Adrenal gland (tissue), 12 donors: ENCODE results near the gene WNT3A. TPM values are rescaled to one million over a fixed set of nuclear protein-coding genes. Genes with fewer than 3 reads are reported as not detected.

ENCODE experiments used
- DNase-seq, 7 donors: peaks; one replicate each; pipeline ENCODE4 v3.0.0-alpha.2; 2019 to 2020
- H3K27ac ChIP-seq, 5 donors: fragments of 200-600 bp; sonication (generic) in 4 of 5; 1 replicate in 3 of 5; 2 replicates in 2 of 5; pipeline versions ENCODE4 v1.5.1 to v1.8.0; 2016 to 2020; ENCODE audit warnings: mild to moderate bottlenecking in 1 of 5
- H3K27me3 ChIP-seq: fragments of 200-600 bp; 2 replicates; pipeline ENCODE4 v1.8.0; 2021
- H3K36me3 ChIP-seq, 2 donors: fragments of 200-600 bp; replicated peaks in 1 of 2; 1 replicate in 1 of 2; 2 replicates in 1 of 2; pipeline versions ENCODE4 v1.5.1 to v1.8.0; 2018 to 2022
- H3K4me1 ChIP-seq, 2 donors: fragments of 200-600 bp; replicated peaks in 1 of 2; 1 replicate in 1 of 2; 2 replicates in 1 of 2; pipeline versions ENCODE4 v1.5.1 to v1.8.0; 2018 to 2021
- H3K4me3 ChIP-seq, 4 donors: fragments of 200-600 bp; sonication (generic) in 3 of 4; one replicate each; pipeline ENCODE4 v1.5.1; 2016 to 2018
- H3K9me3 ChIP-seq, 3 donors: fragments of 200-600 bp; sonication (generic) in 1 of 3; replicated peaks in 1 of 3; 1 replicate in 2 of 3; 2 replicates in 1 of 3; pipeline versions ENCODE4 v1.5.1 to v1.8.0; 2016 to 2021
- CTCF ChIP-seq, 6 experiments: fragments of 450-650 bp in 4 of 6; fragments of 200-600 bp in 2 of 6; sonication (generic) in 1 of 6; IDR thresholded peaks; 1 replicate in 5 of 6; 2 replicates in 1 of 6; pipeline versions ENCODE4 v1.5.1 to v1.8.0; 2016 to 2021; ENCODE audit warnings: antibody characterized with exemption in 6 of 6, mild to moderate bottlenecking in 2 of 6, moderate library complexity in 1 of 6
- POLR2A ChIP-seq, 2 donors: fragments of 450-650 bp; IDR thresholded peaks; one replicate each; pipeline ENCODE4 v1.6.1; 2017; ENCODE audit warnings: antibody characterized with exemption in 2 of 2, mild to moderate bottlenecking in 2 of 2, moderate library complexity in 1 of 2
- WGBS, 4 donors: extraction: QIAGEN DNeasy Blood & Tissue Kit in 2 of 4; methylation state at CpG; one replicate each; pipeline versions ENCODE4 v1.1.5 to v1.1.7; 2013 to 2017; 5-methylcytosine and 5-hydroxymethylcytosine counted together
- intact Hi-C, 2 donors: fragments of 100-400 bp; cut with DNase I; formaldehyde crosslinking; loops; one replicate each; pipeline versions ENCODE4 v1.14.1 to v1.15.0; 2022 to 2023
- polyA plus RNA-seq, 3 donors: library from polyadenylated mRNA; stranded (reverse); fragments of 200-250 nt in 2 of 3; fragments of 350-450 nt in 1 of 3; fragmentation: Illumina TruSeq in 1 of 3; extraction: RNeasy Lipid Tissue Mini Kit (QIAGEN cat#74804) in 1 of 3; gene quantifications; one replicate each; pipeline ENCODE4 v1.2.3, GENCODE V29; 2013 to 2014
- total RNA-seq, 9 donors: library from RNA; depleted of rRNA in 4 of 9; stranded (reverse); fragments of >200 nt in 4 of 9; fragments of 120-200 nt in 1 of 9; fragmentation: NEBNext Ultra II Directional in 1 of 9; extraction: Animal tissue kit (Norgen Biotek cat#: 25700) in 1 of 9; gene quantifications; one replicate each; pipeline versions ENCODE4 v1.1.0 to v1.2.4, GENCODE V29; 2013 to 2023
- donor health status: healthy with polysubstance abuse.
- donor health status: Bipolar disorder and iron deficiency.
- donor health status: DM: yes; HTN: yes; CAD: no.
- donor health status: DM: no; HTN: no; CAD: no.
- donor health status: DM: no; HTN: no; CAD: no.
- donor health status: DM: yes; HTN: yes; CAD: no.

WNT3A gene
- total and polyA plus RNA-seq, 12 donors = not detected

- DNase-seq = peak in 2 of 7 donors; percentile 2 to 3
- TF ChIP-seq POLR2A (IDR thresholded peaks at IDR 0.05) = no peak
- no peak for TF ChIP-seq CTCF (IDR thresholded peaks at IDR 0.05)
- H3K27me3 ChIP-seq = no peaks in the 10 kb centered on the region
- WGBS, 4 donors = 84 to 88% (median 86%) methylated on average over 14 to 28 of the region's 28 CpGs
- no peaks in the 10 kb centered on the region for H3K36me3 ChIP-seq
- intact Hi-C loops = no loop called here
- no peak overlapping the region for H3K4me3 ChIP-seq
- no peaks in the 10 kb centered on the region for H3K4me1 ChIP-seq
- no peak overlapping the region for H3K27ac ChIP-seq
- no peaks in the 10 kb centered on the region for H3K9me3 ChIP-seq
Measured at GRCh38 chr1:228022571-228023293, 15.9 kb downstream of the WNT3A start.

GRCh38 chr1:228023294-228023639 lies 16.5 kb downstream of the WNT3A start:
- no peak for DNase-seq
- Histone ChIP-seq H3K27ac (no peak overlapping the region), H3K9me3 (no peaks in the 10 kb centered on the region), H3K4me3 (no peak overlapping the region), H3K27me3 (no peaks in the 10 kb centered on the region), H3K36me3 (no peaks in the 10 kb centered on the region), H3K4me1 (no peaks in the 10 kb centered on the region)
- intact Hi-C loops = no loop called here
- 74 to 82% (median 77%) methylated on average over 3 of the region's 3 CpGs for WGBS, 4 donors
- TF ChIP-seq CTCF (IDR thresholded peaks at IDR 0.05) = no peak
- TF ChIP-seq POLR2A (IDR thresholded peaks at IDR 0.05) = no peak

GRCh38 chr1:228029281-228029680 lies 22.5 kb downstream of the WNT3A start:
- H3K27ac ChIP-seq = no peak overlapping the region
- H3K36me3 ChIP-seq = no peaks in the 10 kb centered on the region
- no peaks in the 10 kb centered on the region for H3K9me3 ChIP-seq
- no peaks in the 10 kb centered on the region for H3K4me1 ChIP-seq
- intact Hi-C loops = no loop called here
- TF ChIP-seq POLR2A (IDR thresholded peaks at IDR 0.05) = no peak
- TF ChIP-seq CTCF (IDR thresholded peaks at IDR 0.05) = no peak
- H3K27me3 ChIP-seq = peaks cover 4% of the 10 kb centered on the region
- 73 to 81% (median 77%) methylated on average over 7 to 10 of the region's 10 CpGs for WGBS, 4 donors
- no peak overlapping the region for H3K4me3 ChIP-seq
- DNase-seq = peak in 1 of 7 donors; percentile 2

- DNase-seq = peak in 1 of 7 donors; percentile 1
- no peaks in the 10 kb centered on the region for H3K9me3 ChIP-seq
- TF ChIP-seq CTCF (IDR thresholded peaks at IDR 0.05) (no peak), POLR2A (IDR thresholded peaks at IDR 0.05) (no peak)
- H3K27me3 ChIP-seq = peaks cover 4% of the 10 kb centered on the region
- no peak overlapping the region for H3K4me3 ChIP-seq
- intact Hi-C loops = no loop called here
- H3K27ac ChIP-seq = no peak overlapping the region
- no peaks in the 10 kb centered on the region for H3K4me1 ChIP-seq
- WGBS, 4 donors = 75 to 84% (median 81%) methylated on average over 6 to 12 of the region's 12 CpGs
- H3K36me3 ChIP-seq = no peaks in the 10 kb centered on the region
Measured at GRCh38 chr1:228030451-228031201, 23.8 kb downstream of the WNT3A start.
